Measurements from ENCODE around the gene SPAG6.
A peak's percentile ranks its signal among the peaks of the same experiment; 100 is the strongest.

- TF ChIP-seq, protein P1, sequence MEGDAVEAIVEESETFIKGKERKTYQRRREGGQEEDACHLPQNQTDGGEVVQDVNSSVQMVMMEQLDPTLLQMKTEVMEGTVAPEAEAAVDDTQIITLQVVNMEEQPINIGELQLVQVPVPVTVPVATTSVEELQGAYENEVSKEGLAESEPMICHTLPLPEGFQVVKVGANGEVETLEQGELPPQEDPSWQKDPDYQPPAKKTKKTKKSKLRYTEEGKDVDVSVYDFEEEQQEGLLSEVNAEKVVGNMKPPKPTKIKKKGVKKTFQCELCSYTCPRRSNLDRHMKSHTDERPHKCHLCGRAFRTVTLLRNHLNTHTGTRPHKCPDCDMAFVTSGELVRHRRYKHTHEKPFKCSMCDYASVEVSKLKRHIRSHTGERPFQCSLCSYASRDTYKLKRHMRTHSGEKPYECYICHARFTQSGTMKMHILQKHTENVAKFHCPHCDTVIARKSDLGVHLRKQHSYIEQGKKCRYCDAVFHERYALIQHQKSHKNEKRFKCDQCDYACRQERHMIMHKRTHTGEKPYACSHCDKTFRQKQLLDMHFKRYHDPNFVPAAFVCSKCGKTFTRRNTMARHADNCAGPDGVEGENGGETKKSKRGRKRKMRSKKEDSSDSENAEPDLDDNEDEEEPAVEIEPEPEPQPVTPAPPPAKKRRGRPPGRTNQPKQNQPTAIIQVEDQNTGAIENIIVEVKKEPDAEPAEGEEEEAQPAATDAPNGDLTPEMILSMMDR (IDR thresholded peaks at IDR 0.05; ENCODE audit: low read depth, low read length, missing input control): peak; percentile 23
- TF ChIP-seq REST (IDR thresholded peaks at IDR 0.05) (no peak), RXRA (IDR thresholded peaks at IDR 0.05) (no peak), HNF4A (conservative IDR thresholded peaks at IDR 0.05) (no peak), TAF1 (conservative IDR thresholded peaks at IDR 0.05) (no peak), FOXA1 (IDR thresholded peaks at IDR 0.05) (no peak), SP1 (IDR thresholded peaks at IDR 0.05) (no peak), YY1 (IDR thresholded peaks at IDR 0.05) (peak; percentile 89), JUND (IDR thresholded peaks at IDR 0.05) (no peak), RAD21 (IDR thresholded peaks at IDR 0.05) (no peak), GABPA (IDR thresholded peaks at IDR 0.05 in 1 of 2, conservative IDR thresholded peaks at IDR 0.05 in 1 of 2) (no peak)
- TF ChIP-seq, protein P2, sequence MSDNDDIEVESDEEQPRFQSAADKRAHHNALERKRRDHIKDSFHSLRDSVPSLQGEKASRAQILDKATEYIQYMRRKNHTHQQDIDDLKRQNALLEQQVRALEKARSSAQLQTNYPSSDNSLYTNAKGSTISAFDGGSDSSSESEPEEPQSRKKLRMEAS (IDR thresholded peaks at IDR 0.05): no peak
- TF ChIP-seq, protein P3, sequence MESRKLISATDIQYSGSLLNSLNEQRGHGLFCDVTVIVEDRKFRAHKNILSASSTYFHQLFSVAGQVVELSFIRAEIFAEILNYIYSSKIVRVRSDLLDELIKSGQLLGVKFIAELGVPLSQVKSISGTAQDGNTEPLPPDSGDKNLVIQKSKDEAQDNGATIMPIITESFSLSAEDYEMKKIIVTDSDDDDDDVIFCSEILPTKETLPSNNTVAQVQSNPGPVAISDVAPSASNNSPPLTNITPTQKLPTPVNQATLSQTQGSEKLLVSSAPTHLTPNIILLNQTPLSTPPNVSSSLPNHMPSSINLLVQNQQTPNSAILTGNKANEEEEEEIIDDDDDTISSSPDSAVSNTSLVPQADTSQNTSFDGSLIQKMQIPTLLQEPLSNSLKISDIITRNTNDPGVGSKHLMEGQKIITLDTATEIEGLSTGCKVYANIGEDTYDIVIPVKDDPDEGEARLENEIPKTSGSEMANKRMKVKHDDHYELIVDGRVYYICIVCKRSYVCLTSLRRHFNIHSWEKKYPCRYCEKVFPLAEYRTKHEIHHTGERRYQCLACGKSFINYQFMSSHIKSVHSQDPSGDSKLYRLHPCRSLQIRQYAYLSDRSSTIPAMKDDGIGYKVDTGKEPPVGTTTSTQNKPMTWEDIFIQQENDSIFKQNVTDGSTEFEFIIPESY (IDR thresholded peaks at IDR 0.05): no peak
Measured at GRCh38 chr10:22335173-22335933, 9.9 kb upstream of the SPAG6 start.

Measured in liver (tissue), 3 donors.